Measurements from ENCODE around the gene USH1G.
"Not testable (repeated sequence)": the region's sequence is repeated elsewhere in the genome, so short reads cannot be mapped to it uniquely, and the experiment has no call there.

DNA sequence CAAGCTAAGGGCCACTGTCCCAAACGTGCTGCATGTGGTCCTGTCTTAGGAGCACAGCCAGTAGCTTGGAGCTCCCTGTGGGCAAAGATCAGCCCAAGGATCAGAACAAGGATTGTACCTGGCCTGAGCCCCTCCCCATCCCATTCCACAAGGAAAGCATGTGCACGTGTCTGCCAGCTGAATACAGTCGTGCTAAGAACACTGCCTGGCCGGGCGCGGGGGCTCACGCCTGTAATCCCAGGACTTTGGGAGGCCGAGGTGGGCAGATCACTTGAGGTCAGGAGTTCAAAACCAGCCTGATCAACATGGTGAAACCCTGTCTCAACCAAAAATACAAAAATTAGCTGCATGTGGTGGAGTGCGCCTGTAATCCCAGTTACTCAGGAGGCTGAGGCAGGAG lies 53.0 kb downstream of the USH1G start:
- TF ChIP-seq, protein P1, sequence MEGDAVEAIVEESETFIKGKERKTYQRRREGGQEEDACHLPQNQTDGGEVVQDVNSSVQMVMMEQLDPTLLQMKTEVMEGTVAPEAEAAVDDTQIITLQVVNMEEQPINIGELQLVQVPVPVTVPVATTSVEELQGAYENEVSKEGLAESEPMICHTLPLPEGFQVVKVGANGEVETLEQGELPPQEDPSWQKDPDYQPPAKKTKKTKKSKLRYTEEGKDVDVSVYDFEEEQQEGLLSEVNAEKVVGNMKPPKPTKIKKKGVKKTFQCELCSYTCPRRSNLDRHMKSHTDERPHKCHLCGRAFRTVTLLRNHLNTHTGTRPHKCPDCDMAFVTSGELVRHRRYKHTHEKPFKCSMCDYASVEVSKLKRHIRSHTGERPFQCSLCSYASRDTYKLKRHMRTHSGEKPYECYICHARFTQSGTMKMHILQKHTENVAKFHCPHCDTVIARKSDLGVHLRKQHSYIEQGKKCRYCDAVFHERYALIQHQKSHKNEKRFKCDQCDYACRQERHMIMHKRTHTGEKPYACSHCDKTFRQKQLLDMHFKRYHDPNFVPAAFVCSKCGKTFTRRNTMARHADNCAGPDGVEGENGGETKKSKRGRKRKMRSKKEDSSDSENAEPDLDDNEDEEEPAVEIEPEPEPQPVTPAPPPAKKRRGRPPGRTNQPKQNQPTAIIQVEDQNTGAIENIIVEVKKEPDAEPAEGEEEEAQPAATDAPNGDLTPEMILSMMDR (IDR thresholded peaks at IDR 0.05; ENCODE audit: low read depth, low read length): not testable (repeated sequence)
- TF ChIP-seq EZH2phosphoT487 (IDR thresholded peaks at IDR 0.05; ENCODE audit: low read depth): not testable (repeated sequence)
